BE2C (cell line): ENCODE data around the gene ATXN8OS.

Experiments used
- DNase-seq: peaks from one replicate; pipeline ENCODE4 v3.0.0-alpha.2; 2020
- H3K27me3 ChIP-seq: fragments of 250-450 bp; sonication (Bioruptor Pico); 2 replicates; pipeline ENCODE4 v1.5.1; 2020; ENCODE audit warnings: mild to moderate bottlenecking
- H3K36me3 ChIP-seq: fragments of 250-450 bp; sonication (Bioruptor Pico); 2 replicates; pipeline ENCODE4 v1.5.1; 2020; ENCODE audit warnings: mild to moderate bottlenecking
- H3K4me1 ChIP-seq: fragments of 250-450 bp; sonication (Bioruptor Pico); 2 replicates; pipeline ENCODE4 v1.5.1; 2020
- H3K4me3 ChIP-seq: 2 replicates; pipeline ENCODE4 v1.5.1; 2011; ENCODE audit warnings: low read depth, low read length
- H3K9me3 ChIP-seq: fragments of 250-450 bp; sonication (Bioruptor Pico); 2 replicates; pipeline ENCODE4 v1.5.1; 2020
- CTCF ChIP-seq: IDR thresholded peaks from 2 replicates; pipeline ENCODE4 v1.5.1; 2012; ENCODE audit warnings: mild to moderate bottlenecking, low read depth, low read length

The ATXN8OS gene

GRCh38 chr13:70162141-70162540 lies 54.5 kb downstream of the ATXN8OS start:
- no peaks in the 10 kb centered on the region for H3K9me3 ChIP-seq
- H3K36me3 ChIP-seq: no peaks in the 10 kb centered on the region
- H3K4me3 ChIP-seq: no peak overlapping the region
- no peaks in the 10 kb centered on the region for H3K4me1 ChIP-seq
- no peak for DNase-seq
- no peaks in the 10 kb centered on the region for H3K27me3 ChIP-seq
- no peak for TF ChIP-seq CTCF

- H3K4me1 ChIP-seq: peaks cover 12% of the 10 kb centered on the region; the same call in 1 of the 2 replicates
- DNase-seq: no peak
- H3K27me3 ChIP-seq: no peaks in the 10 kb centered on the region
- TF ChIP-seq CTCF: no peak
- H3K36me3 ChIP-seq: no peaks in the 10 kb centered on the region
- H3K9me3 ChIP-seq: no peaks in the 10 kb centered on the region
- no peak overlapping the region for H3K4me3 ChIP-seq
Observed at GRCh38 chr13:70170689-70171088, 63.1 kb downstream of the ATXN8OS start.

GRCh38 chr13:70171151-70171550 lies 63.5 kb downstream of the ATXN8OS start:
- no peaks in the 10 kb centered on the region for H3K27me3 ChIP-seq
- no peaks in the 10 kb centered on the region for H3K36me3 ChIP-seq
- H3K4me1 ChIP-seq: peaks cover 12% of the 10 kb centered on the region; the same call in 1 of the 2 replicates
- no peaks in the 10 kb centered on the region for H3K9me3 ChIP-seq
- DNase-seq: peak; percentile 35
- TF ChIP-seq CTCF: no peak
- H3K4me3 ChIP-seq: no peak overlapping the region

GRCh38 chr13:70172946-70173597 lies 65.4 kb downstream of the ATXN8OS start:
- H3K4me1 ChIP-seq: peaks cover 12% of the 10 kb centered on the region; the same call in 1 of the 2 replicates
- no peak for DNase-seq

GRCh38 chr13:70173598-70173959 lies 66.0 kb downstream of the ATXN8OS start:
- no peaks in the 10 kb centered on the region for H3K9me3 ChIP-seq
- no peaks in the 10 kb centered on the region for H3K27me3 ChIP-seq
- TF ChIP-seq CTCF: no peak
- no peaks in the 10 kb centered on the region for H3K36me3 ChIP-seq
- peaks cover 12% of the 10 kb centered on the region; the same call in 1 of the 2 replicates for H3K4me1 ChIP-seq
- no peak for DNase-seq
- H3K4me3 ChIP-seq: no peak overlapping the region

More at GRCh38 chr13:70172946-70173597, 65.4 kb downstream of the ATXN8OS start:
- Histone ChIP-seq H3K9me3 (no peaks in the 10 kb centered on the region), H3K4me3 (no peak overlapping the region), H3K27me3 (no peaks in the 10 kb centered on the region), H3K36me3 (no peaks in the 10 kb centered on the region)
- TF ChIP-seq CTCF: no peak

GRCh38 chr13:70178346-70178745 lies 70.7 kb downstream of the ATXN8OS start:
- no peaks in the 10 kb centered on the region for H3K4me1 ChIP-seq
- no peaks in the 10 kb centered on the region for H3K9me3 ChIP-seq
- no peak for DNase-seq
- no peaks in the 10 kb centered on the region for H3K27me3 ChIP-seq
- TF ChIP-seq CTCF: no peak
- H3K4me3 ChIP-seq: no peak overlapping the region
- H3K36me3 ChIP-seq: no peaks in the 10 kb centered on the region
